Measurements from ENCODE around the gene CDS2.

Gene CDS2

DNA sequence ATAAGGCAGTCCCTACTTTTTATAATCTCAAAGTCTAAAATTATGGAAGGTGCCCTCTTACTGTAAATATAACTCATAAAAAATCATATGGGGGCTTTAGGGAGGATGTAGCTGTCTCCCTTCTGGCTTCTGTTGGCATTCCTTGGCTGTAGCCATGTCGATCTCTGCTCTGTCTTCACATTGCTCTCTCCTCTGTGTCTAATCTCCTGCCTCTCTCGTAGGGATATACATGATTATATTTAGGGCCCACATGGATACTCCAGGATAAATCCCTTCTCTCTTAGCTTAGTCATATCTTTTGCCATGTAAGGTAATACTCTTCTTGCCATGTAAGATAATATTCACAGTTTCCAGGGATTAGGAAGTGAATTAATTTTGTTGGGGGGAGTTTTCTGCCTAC, 28.6 kb downstream of the CDS2 start:
- Mint-ChIP-seq H3K9me3 (no peaks in the 10 kb centered on the region), H3K4me1 (peaks cover 45% of the 10 kb centered on the region), H3K27ac (peak overlapping the region; percentile 2), H3K27me3 (no peaks in the 10 kb centered on the region), H3K4me3 (no peak overlapping the region), H3K36me3 (peaks cover 27% of the 10 kb centered on the region)
- ATAC-seq, result no peak

DNA sequence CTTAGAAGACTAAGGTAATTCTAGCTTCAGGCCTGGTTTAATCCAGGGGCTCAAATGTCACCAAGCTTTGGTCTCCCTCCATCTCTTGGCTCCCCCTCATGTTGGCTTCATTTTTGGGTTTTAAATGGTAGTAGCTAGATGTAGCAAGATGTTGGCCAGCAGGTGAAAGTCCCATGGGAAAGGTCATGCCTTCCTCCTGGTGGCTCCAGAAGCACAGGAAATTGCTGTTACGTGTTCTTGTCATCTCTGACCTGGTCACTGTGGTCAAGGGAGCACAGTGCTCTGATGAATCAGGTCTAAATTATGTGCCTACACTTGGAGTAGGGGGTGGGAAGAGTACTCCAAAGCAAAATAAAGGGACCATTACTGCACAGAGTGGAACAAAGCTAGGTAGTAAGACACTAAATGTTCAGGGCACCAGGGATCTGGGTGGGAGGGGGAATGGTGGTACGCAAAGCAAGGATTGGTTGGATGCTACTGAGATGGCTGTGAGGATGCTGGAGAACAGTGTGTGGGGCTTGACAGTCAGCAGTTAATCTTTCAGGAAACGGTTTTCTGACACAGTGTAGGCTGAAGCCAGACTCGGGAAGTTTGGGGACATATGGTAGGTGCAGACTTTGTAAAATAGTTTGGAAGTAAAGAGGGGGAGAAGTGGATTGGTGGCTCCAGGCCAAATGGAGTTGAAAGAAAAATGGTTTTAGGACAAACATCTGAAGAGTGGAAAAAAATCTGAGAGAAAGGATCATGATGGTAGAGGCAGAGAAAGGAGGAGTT, 30.1 kb downstream of the CDS2 start:
- H3K4me1 Mint-ChIP-seq, result peaks cover 47% of the 10 kb centered on the region
- peaks cover 32% of the 10 kb centered on the region for H3K36me3 Mint-ChIP-seq
- H3K4me3 Mint-ChIP-seq, result no peak overlapping the region
- no peaks in the 10 kb centered on the region for H3K27me3 Mint-ChIP-seq
- no peak for ATAC-seq
- H3K27ac Mint-ChIP-seq, result peak overlapping the region; percentile 2
- H3K9me3 Mint-ChIP-seq, result no peaks in the 10 kb centered on the region

DNA sequence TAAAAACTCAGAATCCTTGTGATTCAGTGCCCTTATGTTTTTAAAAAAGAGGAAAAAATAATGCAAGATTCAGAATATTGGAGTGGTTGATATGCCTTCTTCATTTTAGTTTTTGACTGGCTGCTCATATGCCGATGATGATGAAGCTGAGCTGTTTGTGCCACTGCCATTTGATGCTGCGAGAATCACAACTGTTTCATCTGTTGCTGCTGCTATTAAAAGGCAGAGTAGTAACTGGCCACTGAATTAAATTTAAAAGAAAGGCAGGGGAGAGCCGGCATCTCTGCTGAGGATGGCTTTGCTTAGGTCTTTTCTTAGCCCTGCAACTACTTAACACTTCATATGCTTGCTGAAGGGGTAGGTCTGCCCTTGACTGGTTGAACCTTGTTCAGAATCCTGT, 33.1 kb downstream of the CDS2 start:
- H3K27ac Mint-ChIP-seq, result no peak overlapping the region
- peaks cover 48% of the 10 kb centered on the region for H3K4me1 Mint-ChIP-seq

DNA sequence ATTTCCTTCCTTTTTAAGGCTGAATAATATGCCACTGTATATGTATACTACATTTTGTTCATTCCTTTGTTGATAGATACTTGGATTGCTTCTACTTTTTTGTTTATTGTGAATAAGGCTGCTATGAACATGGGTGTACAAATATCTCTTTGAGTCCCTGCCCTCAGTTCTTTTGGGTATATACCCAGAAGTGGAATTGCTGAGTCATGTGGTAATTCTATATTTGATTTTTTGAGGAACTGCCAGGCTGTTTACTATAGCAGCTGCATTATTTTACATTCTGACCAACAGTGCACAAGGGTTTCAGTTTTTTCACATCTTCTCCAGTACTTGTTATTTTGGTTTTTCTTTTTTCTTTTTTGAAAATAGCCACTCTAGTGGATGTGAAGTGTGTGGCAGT, 34.1 kb downstream of the CDS2 start:
- Mint-ChIP-seq H3K36me3 (peaks cover 17% of the 10 kb centered on the region), H3K27ac (no peak overlapping the region), H3K27me3 (no peaks in the 10 kb centered on the region), H3K4me3 (no peak overlapping the region), H3K4me1 (peaks cover 46% of the 10 kb centered on the region), H3K9me3 (no peaks in the 10 kb centered on the region)
- no peak for ATAC-seq

More for the DNA sequence above, 33.1 kb downstream of the CDS2 start:
- no peak for ATAC-seq
- no peaks in the 10 kb centered on the region for H3K9me3 Mint-ChIP-seq
- no peaks in the 10 kb centered on the region for H3K27me3 Mint-ChIP-seq
- H3K4me3 Mint-ChIP-seq, result no peak overlapping the region
- peaks cover 22% of the 10 kb centered on the region for H3K36me3 Mint-ChIP-seq

DNA sequence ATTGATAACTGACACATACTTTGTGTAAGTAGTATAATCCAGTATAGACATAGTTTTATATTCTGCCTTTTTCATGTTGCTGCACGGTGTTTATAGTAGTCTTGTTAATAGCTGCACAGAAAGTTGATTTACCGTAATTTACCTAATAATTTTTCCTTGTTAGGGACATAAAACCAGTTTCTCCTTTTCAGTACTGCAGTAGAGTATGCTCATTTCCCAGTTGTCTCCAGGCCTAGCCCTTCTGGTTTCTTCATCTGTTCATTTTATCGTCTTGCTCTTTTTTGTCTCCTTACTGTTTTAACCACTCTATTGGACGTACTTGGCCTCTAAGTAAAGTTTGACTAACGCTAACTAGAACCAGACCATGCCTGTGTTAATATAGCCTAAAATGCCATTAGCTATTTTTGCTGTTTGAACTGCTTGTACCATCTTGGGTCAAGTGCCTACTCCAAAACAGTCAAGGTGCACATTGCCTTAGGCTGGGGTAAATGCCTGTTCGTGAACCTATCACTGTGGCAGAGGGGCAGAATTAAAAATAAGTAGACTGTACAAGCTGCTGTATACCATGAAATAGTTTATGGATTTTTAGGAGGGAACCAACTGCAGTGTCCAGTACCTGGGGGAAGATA, 34.8 kb downstream of the CDS2 start:
- peaks cover 47% of the 10 kb centered on the region for H3K4me1 Mint-ChIP-seq
- no peaks in the 10 kb centered on the region for H3K27me3 Mint-ChIP-seq
- H3K36me3 Mint-ChIP-seq, result peaks cover 11% of the 10 kb centered on the region
- H3K9me3 Mint-ChIP-seq, result no peaks in the 10 kb centered on the region
- no peak overlapping the region for H3K27ac Mint-ChIP-seq
- no peak for ATAC-seq
- H3K4me3 Mint-ChIP-seq, result no peak overlapping the region

DNA sequence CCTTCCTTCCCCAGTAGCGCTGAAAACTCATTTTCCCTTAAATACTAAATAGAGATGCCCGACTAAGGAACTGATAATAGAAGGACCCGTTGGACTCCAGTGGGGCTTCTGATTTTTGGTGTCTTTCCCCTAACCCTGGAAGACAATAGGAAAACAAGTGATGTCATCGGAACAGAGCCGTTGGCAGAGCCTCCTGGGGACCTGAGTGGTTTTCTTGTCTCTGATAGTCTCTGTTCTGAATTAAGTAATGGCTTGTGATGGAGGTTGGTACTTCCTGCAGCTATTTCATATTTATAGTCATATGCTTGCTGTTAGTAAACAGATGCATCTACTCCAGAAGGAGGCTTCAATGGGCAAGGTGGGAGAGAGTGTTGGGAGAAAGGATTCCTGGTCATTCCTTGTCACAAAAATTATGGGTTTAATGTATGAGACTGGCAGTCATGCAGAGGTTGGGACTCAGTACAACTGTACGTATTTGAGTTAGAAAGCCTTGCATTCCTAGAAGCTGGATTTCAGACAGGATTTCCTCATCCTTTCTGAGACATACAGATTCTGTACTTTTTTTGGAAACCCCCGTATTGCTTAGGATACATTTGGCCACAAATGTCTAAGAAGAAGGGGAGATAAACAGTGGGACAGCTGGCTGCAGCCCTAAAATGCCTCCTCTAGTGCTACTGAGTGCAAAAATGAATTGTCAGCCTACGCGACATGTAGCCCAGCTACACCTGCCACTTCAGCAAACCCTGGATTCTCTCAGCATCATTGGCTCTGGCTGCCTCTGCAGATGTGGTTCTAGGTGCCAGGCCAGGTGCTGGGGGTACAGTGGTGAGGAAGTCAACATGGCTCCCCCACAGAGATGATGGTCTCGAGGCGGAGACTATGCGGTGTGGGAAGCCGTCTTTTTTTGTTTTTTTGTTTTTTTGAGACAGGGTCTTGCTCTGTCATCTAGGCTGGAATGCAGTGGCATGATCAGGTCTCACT, 38.1 kb downstream of the CDS2 start:
- Mint-ChIP-seq H3K27ac (peak overlapping the region; percentile 22), H3K27me3 (no peaks in the 10 kb centered on the region), H3K4me3 (no peak overlapping the region), H3K36me3 (peaks cover 5% of the 10 kb centered on the region), H3K4me1 (peaks cover 72% of the 10 kb centered on the region), H3K9me3 (no peaks in the 10 kb centered on the region)
- ATAC-seq, result no peak

DNA sequence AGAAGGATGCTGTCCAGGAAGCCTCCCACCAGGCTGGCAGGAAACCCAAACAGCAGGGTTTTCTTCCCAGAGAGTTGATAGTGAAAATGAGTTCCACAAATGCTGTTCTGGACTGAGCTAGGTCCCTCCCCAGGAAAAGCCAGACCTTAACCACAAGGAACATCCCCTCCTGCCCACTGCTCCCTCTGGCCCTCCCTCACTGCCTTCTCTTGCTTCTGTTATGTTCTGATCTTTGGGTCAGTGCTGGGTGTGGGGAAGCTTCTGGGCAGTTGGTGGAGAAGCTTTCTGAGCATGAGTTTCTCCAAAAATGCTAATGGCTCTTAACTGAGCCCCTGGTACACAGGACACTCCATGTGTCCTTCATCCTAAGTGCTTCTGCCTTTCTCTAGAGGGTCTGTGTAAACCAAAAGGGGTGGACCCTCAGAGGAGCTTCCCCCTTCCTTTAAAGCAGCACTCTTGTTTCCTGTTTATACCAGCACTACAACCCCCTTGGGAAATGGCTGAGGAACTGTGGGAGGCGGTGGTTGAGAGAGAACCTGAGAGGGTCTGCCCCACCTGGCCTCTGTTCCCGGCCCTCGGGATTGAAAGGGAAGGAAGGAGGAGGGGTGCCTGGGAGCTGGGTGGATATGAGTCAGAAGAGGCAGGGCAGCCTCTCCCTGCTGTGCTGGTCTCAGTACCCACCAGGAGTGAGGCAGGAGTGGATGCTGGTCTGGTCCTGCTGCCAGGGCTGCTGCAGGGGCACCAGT, 42.0 kb downstream of the CDS2 start:
- peaks cover 94% of the 10 kb centered on the region for H3K4me1 Mint-ChIP-seq
- no peaks in the 10 kb centered on the region for H3K9me3 Mint-ChIP-seq
- peak overlapping the region; percentile 85 for H3K27ac Mint-ChIP-seq
- H3K4me3 Mint-ChIP-seq, result peak overlapping the region; percentile 48
- ATAC-seq, result peak; percentile 57
- peaks cover 5% of the 10 kb centered on the region for H3K36me3 Mint-ChIP-seq
- no peaks in the 10 kb centered on the region for H3K27me3 Mint-ChIP-seq

DNA sequence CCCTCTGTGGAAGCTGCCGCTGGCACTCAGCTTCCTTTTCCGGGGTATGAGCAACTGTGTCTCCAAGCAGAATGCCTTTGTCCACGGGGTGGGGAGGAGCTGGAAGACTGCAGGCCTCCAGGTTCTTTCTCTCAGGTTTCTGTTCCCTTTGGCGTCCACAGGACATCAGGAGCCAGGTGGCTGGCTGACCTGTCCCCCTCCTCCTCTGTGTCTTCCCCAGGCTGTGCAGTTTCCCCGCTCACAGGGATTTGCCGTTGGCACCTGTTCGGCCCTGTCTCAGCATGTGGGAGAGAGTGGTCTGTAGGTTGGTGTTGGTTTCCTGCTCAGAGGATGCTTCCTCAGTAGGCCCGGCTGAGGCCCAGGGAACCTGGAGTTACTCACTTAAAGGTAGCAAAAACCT, 43.5 kb downstream of the CDS2 start:
- Mint-ChIP-seq H3K9me3 (no peaks in the 10 kb centered on the region), H3K27me3 (no peaks in the 10 kb centered on the region), H3K4me1 (peaks cover 83% of the 10 kb centered on the region), H3K36me3 (peaks cover 14% of the 10 kb centered on the region), H3K4me3 (no peak overlapping the region), H3K27ac (peak overlapping the region; percentile 78)
- ATAC-seq, result no peak

DNA sequence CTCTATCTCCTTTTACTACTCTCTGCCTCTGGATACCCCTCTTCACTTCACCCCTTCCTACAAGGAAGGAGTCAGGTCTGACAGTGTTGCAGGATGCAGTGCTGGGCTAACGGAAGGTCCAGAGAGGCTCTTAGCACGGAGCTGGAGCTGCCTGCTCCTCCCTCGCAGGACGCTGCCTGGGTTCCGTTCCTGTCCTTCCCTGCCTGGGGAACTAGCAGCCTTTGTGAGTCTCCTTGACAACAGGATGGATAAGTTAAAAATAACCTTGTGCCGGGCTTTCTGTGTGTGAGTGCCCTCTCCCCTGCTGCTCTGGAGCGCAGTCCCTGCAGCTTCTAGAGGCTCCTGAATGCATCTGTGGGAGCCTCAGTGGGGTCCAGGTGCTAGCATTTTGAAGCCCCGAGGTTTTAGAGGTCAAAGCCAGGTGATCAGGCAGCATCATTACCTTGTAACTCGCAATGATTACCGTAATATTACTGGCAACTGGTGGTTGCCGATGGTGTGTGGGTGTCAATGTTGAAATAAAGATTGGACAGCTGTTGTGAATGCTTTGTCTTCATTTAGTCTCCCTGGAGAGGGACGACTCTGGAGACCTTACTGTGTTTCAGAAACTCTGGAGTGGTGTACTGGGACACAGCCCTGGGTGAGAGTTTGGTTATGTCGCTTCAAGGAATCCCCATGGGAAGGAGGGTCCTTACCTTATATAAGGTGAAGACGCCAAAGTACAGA, 44.4 kb downstream of the CDS2 start:
- Mint-ChIP-seq H3K4me3 (peak overlapping the region; percentile 7), H3K27me3 (no peaks in the 10 kb centered on the region), H3K9me3 (no peaks in the 10 kb centered on the region), H3K36me3 (peaks cover 23% of the 10 kb centered on the region), H3K27ac (peak overlapping the region; percentile 78), H3K4me1 (peaks cover 74% of the 10 kb centered on the region)
- ATAC-seq, result no peak

DNA sequence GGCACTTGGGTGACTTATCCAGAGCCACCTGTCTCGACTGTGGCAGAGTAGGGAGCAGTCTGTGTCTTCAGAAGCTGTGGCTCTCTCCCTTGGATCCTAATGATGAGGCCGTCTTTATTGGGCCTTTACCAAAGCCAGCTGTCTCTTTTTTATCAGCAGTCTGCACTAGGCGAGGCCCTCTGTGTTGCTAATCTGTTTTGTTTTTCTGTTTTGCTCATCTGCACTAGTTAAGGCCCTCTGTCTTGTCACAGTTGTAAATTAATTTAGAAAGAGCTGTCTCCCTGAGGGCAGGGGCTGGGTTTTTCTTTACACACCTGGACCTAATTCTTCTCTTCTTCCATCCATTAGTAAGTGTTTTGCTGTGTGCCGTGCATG, 45.0 kb downstream of the CDS2 start:
- Mint-ChIP-seq H3K27ac (peak overlapping the region; percentile 78), H3K9me3 (no peaks in the 10 kb centered on the region), H3K36me3 (peaks cover 28% of the 10 kb centered on the region), H3K4me3 (peak overlapping the region; percentile 7), H3K27me3 (no peaks in the 10 kb centered on the region), H3K4me1 (peaks cover 68% of the 10 kb centered on the region)
- peak; percentile 4 for ATAC-seq

DNA sequence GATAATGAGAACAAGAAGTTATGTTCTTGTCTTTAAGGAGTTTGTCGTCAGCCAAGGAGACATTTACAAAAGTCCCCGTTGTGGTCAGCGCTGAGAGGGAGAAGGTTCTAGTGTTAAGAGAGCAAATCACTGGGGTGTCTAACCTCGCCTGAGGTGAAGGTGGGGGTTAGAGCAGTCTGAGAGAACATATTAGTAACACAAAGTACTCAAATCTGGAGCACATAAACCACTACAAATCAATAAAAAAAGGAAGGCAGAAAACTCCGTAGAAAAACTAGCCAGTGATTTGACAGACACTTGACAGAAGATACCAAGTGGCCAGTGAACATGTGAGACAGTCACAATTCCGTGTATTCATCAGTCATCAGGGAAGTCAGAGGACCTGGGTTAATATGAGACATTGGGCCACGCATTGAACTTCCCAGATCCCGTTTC, 45.4 kb downstream of the CDS2 start:
- Mint-ChIP-seq H3K27ac (peak overlapping the region; percentile 78), H3K9me3 (no peaks in the 10 kb centered on the region), H3K4me1 (peaks cover 64% of the 10 kb centered on the region), H3K27me3 (no peaks in the 10 kb centered on the region), H3K36me3 (peaks cover 30% of the 10 kb centered on the region), H3K4me3 (no peak overlapping the region)
- ATAC-seq, result peak; percentile 86

DNA sequence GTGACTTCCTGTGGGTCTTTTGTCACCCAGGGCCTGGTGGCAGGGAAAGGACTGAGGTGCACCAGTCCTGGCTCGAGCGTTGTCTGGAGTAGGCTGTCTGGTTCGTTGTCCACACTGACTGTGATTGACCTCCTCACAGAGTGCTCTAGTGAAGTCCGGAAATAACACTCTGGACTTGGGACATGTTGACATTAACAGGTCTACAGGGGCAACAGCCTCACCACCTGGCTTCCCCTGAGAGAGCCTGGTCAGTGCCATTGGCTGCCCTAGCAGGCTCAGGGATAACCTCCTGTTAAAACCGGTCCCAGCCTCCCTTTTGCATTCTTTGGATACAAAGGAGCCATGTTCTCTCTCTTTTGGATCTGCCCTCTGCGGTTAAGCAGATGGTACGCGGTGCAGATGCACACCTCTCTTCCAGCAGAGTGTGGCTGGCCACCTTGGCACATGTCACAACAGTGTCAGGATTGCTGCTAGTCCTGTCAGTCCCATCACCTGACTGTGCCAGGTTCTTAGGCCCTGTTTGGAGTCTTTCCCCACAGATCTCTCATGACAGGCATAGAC, 46.2 kb downstream of the CDS2 start:
- peak overlapping the region; percentile 78 for H3K27ac Mint-ChIP-seq
- H3K9me3 Mint-ChIP-seq, result no peaks in the 10 kb centered on the region
- H3K27me3 Mint-ChIP-seq, result no peaks in the 10 kb centered on the region
- peaks cover 56% of the 10 kb centered on the region for H3K4me1 Mint-ChIP-seq
- peaks cover 32% of the 10 kb centered on the region for H3K36me3 Mint-ChIP-seq
- H3K4me3 Mint-ChIP-seq, result no peak overlapping the region
- ATAC-seq, result no peak

DNA sequence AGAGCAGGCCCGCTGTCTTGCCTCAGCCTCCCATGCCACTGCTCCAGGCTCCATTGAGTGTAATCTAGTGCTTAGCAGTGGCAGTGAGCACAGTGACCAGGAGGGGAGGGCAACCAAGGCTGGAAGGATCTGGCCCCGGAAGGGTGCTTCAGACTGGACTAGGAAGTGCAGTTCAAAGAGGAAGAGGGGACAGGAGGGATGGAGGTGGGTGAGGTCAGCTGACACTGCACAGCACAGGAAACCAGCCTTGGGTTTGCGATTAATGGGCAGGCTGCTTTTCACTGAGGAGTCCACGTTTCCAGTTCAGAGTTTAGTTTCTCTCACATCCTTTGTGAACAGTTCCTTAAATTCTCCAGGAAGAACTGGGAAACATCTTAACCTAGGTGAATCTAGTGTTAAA, 46.9 kb downstream of the CDS2 start:
- Mint-ChIP-seq H3K27me3 (no peaks in the 10 kb centered on the region), H3K9me3 (no peaks in the 10 kb centered on the region), H3K4me1 (peaks cover 48% of the 10 kb centered on the region), H3K4me3 (no peak overlapping the region), H3K36me3 (peaks cover 39% of the 10 kb centered on the region), H3K27ac (peak overlapping the region; percentile 78)
- ATAC-seq, result no peak

DNA sequence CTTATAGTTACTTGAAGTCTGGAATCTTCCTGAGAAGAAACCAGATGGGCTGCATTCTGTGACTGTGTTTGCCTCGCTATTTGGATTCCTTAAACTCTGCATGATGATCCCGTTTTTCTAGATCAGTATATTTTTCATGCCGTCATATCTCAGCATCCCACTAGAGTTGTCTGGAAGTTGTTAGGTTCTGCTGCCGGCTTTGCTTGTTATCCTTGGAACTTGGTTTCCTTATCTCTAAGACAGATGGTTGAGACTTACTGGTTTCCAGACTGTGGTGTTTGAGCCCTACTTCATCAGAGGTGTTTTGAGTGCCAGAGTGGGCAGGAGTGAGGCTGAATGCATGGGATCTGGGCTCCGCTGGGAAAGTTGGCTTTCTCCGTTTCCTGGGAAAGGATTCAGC, 50.3 kb downstream of the CDS2 start:
- peak overlapping the region; percentile 22 for H3K27ac Mint-ChIP-seq
- ATAC-seq, result no peak
- no peak overlapping the region for H3K4me3 Mint-ChIP-seq
- H3K36me3 Mint-ChIP-seq, result peaks cover 58% of the 10 kb centered on the region
- H3K27me3 Mint-ChIP-seq, result no peaks in the 10 kb centered on the region
- H3K4me1 Mint-ChIP-seq, result peaks cover 18% of the 10 kb centered on the region
- no peaks in the 10 kb centered on the region for H3K9me3 Mint-ChIP-seq
